Neural cell (in vitro differentiated cells): ENCODE data around the gene PPCDC. TPM values are rescaled to one million over a fixed set of nuclear protein-coding genes. Genes with fewer than 3 reads are reported as not detected.

Source experiments
- H2AFZ ChIP-seq: fragments of 200-600, 300-800 bp; sonication (generic), shearing (Covaris generic); 2 replicates; pipeline ENCODE4 v1.6.0; 2014; ENCODE audit warnings: low read depth, mild to moderate bottlenecking, antibody characterized with exemption, low read length, moderate library complexity
- H3F3A ChIP-seq: fragments of 200-600 bp; shearing (Covaris generic); 2 replicates; pipeline ENCODE4 v1.6.1; 2016; ENCODE audit warnings: mild to moderate bottlenecking, moderate library complexity, mixed read lengths, antibody characterized with exemption, low read length; ENCODE audit not compliant: insufficient read depth, poor library complexity, severe bottlenecking
- H3K27ac ChIP-seq: fragments of 200-600, 300-800 bp; sonication (generic), shearing (Covaris generic); 2 replicates; pipeline ENCODE4 v1.5.1; 2014; ENCODE audit warnings: mild to moderate bottlenecking, low read length, moderate library complexity
- H3K27me3 ChIP-seq: fragments of 300-800, 200-600 bp; sonication (generic), shearing (Covaris generic); 2 replicates; pipeline ENCODE4 v1.6.0; 2014; ENCODE audit warnings: mild to moderate bottlenecking, low read depth, low read length, moderate library complexity; ENCODE audit not compliant: insufficient read depth
- H3K36me3 ChIP-seq: fragments of 300-800, 200-600 bp; sonication (generic), shearing (Covaris generic); 2 replicates; pipeline ENCODE4 v1.5.1; 2014; ENCODE audit warnings: mild to moderate bottlenecking, antibody characterized with exemption, low read length, moderate library complexity; ENCODE audit not compliant: insufficient read depth
- H3K4me2 ChIP-seq: fragments of 300-800, 200-600 bp; sonication (generic), shearing (Covaris generic); 2 replicates; pipeline ENCODE4 v1.6.0; 2014; ENCODE audit warnings: mild to moderate bottlenecking, low read length
- H3K4me3 ChIP-seq: fragments of 300-800, 200-600 bp; sonication (generic), shearing (Covaris generic); 2 replicates; pipeline ENCODE4 v1.5.1; 2014; ENCODE audit warnings: mild to moderate bottlenecking, low read length, moderate library complexity
- H3K79me2 ChIP-seq: fragments of 200-600 bp; shearing (Covaris generic); replicated peaks from 2 replicates; pipeline ENCODE4 v1.6.0; 2014; ENCODE audit warnings: mild to moderate bottlenecking, low read length, moderate library complexity; ENCODE audit not compliant: insufficient read depth
- H3K9ac ChIP-seq: fragments of 300-800, 200-600 bp; sonication (generic), shearing (Covaris generic); 2 replicates; pipeline ENCODE4 v1.6.1; 2016; ENCODE audit warnings: mild to moderate bottlenecking, low read length, mixed read lengths
- H3K9me2 ChIP-seq: fragments of 200-600 bp; shearing (Covaris generic); 2 replicates; pipeline ENCODE4 v1.6.1; 2016; ENCODE audit warnings: mild to moderate bottlenecking, low read length, mixed read lengths; ENCODE audit not compliant: insufficient read depth
- H3K9me3 ChIP-seq: fragments of 200-600, 300-800 bp; sonication (generic), shearing (Covaris generic); 2 replicates; pipeline ENCODE4 v1.6.1; 2016; ENCODE audit warnings: mild to moderate bottlenecking, mixed run types, low read length, moderate library complexity, mixed read lengths
- H4K20me1 ChIP-seq: fragments of 200-600 bp; shearing (Covaris generic); 2 replicates; pipeline ENCODE4 v1.6.1; 2016; ENCODE audit warnings: mild to moderate bottlenecking, mixed run types; ENCODE audit not compliant: insufficient read depth
- EP300 ChIP-seq: fragments of 450-650 bp; conservative IDR thresholded peaks from 2 replicates; pipeline ENCODE4 v1.6.1; 2014; ENCODE audit warnings: antibody characterized with exemption, mild to moderate bottlenecking, moderate library complexity; ENCODE audit not compliant: poor library complexity, severe bottlenecking
- EZH2 ChIP-seq: fragments of 200-600, 300-800 bp; shearing (Covaris generic), sonication (generic); IDR thresholded peaks from 2 replicates; pipeline ENCODE4 v1.6.1; 2014; ENCODE audit warnings: antibody characterized with exemption, low read length, borderline replicate concordance, mild to moderate bottlenecking; ENCODE audit not compliant: insufficient read depth, poor library complexity, severe bottlenecking
- MXI1 ChIP-seq: fragments of 450-650 bp; conservative IDR thresholded peaks from 2 replicates; pipeline ENCODE4 v1.6.1; 2014; ENCODE audit warnings: antibody characterized with exemption, mild to moderate bottlenecking; ENCODE audit not compliant: poor library complexity, severe bottlenecking
- POLR2AphosphoS5 ChIP-seq: IDR thresholded peaks from 2 replicates; pipeline ENCODE4 v1.6.1; 2012
- RAD21 ChIP-seq: fragments of 450-650 bp; conservative IDR thresholded peaks from 2 replicates; pipeline ENCODE4 v1.6.1; 2014; ENCODE audit warnings: antibody characterized with exemption, mild to moderate bottlenecking, moderate library complexity
- REST ChIP-seq: IDR thresholded peaks from 2 replicates; pipeline ENCODE4 v1.6.1; 2012; ENCODE audit warnings: borderline replicate concordance
- SMC3 ChIP-seq: fragments of 450-650 bp; conservative IDR thresholded peaks from 2 replicates; pipeline ENCODE4 v1.6.1; 2014; ENCODE audit warnings: antibody characterized with exemption, mild to moderate bottlenecking, moderate library complexity; ENCODE audit not compliant: poor library complexity
- TAF1 ChIP-seq: IDR thresholded peaks from 2 replicates; pipeline ENCODE4 v1.6.1; 2012; ENCODE audit warnings: low read depth
- polyA plus RNA-seq: library from polyadenylated mRNA; depleted of rRNA; stranded (reverse); fragments of >200 nt; gene quantifications from 2 replicates; pipeline ENCODE4 v1.2.3, GENCODE V29; 2014
- TF ChIP-seq, protein P1 (sequence below): fragments of 450-650 bp; IDR thresholded peaks from 2 replicates; pipeline ENCODE4 v1.5.1; 2014; ENCODE audit warnings: antibody characterized with exemption, mild to moderate bottlenecking, moderate library complexity; ENCODE audit not compliant: poor library complexity, severe bottlenecking

PPCDC gene
- polyA plus RNA-seq, 1 donor from 2014 or later = 13.6 TPM

DNA sequence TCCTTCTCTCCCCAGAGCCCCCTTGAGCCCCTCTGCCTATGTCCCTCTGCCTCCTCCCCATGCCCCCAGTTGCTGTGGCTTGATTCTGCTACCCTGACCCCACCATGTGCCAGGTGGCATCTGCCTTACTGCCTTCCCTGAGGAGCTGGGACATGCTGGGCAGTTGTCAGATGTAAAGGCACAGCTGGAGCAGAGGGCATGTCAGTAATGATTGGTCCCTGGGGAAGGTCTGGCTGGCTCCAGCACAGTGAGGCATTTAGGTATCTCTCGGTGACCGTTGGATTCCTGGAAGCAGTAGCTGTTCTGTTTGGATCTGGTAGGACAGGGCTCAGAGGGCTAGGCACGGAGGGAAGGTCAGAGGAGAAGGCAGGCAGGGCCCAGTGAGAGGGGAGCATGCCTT lies 3.5 kb upstream of the PPCDC start:
- H3K9me3 ChIP-seq = no peaks in the 10 kb centered on the region
- H3K9me2 ChIP-seq = no peaks in the 10 kb centered on the region
- no peak overlapping the region for H3K4me2 ChIP-seq
- H3F3A ChIP-seq = no peaks in the 10 kb centered on the region
- H3K4me3 ChIP-seq = no peak overlapping the region
- H3K9ac ChIP-seq = no peak overlapping the region
- no peaks in the 10 kb centered on the region for H3K27me3 ChIP-seq
- no peaks in the 10 kb centered on the region for H4K20me1 ChIP-seq
- no peak overlapping the region for H2AFZ ChIP-seq
- H3K27ac ChIP-seq = no peak overlapping the region
- H3K79me2 ChIP-seq = peaks cover 4% of the 10 kb centered on the region
- TF ChIP-seq EZH2 = no peak
- TF ChIP-seq POLR2AphosphoS5 = no peak
- TF ChIP-seq REST = no peak
- TF ChIP-seq EP300 = no peak
- TF ChIP-seq TAF1 = no peak
- no peak for TF ChIP-seq RAD21
- TF ChIP-seq, protein P1, sequence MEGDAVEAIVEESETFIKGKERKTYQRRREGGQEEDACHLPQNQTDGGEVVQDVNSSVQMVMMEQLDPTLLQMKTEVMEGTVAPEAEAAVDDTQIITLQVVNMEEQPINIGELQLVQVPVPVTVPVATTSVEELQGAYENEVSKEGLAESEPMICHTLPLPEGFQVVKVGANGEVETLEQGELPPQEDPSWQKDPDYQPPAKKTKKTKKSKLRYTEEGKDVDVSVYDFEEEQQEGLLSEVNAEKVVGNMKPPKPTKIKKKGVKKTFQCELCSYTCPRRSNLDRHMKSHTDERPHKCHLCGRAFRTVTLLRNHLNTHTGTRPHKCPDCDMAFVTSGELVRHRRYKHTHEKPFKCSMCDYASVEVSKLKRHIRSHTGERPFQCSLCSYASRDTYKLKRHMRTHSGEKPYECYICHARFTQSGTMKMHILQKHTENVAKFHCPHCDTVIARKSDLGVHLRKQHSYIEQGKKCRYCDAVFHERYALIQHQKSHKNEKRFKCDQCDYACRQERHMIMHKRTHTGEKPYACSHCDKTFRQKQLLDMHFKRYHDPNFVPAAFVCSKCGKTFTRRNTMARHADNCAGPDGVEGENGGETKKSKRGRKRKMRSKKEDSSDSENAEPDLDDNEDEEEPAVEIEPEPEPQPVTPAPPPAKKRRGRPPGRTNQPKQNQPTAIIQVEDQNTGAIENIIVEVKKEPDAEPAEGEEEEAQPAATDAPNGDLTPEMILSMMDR = no peak
- no peak for TF ChIP-seq SMC3
- no peak for TF ChIP-seq MXI1
- no peaks in the 10 kb centered on the region for H3K36me3 ChIP-seq

DNA sequence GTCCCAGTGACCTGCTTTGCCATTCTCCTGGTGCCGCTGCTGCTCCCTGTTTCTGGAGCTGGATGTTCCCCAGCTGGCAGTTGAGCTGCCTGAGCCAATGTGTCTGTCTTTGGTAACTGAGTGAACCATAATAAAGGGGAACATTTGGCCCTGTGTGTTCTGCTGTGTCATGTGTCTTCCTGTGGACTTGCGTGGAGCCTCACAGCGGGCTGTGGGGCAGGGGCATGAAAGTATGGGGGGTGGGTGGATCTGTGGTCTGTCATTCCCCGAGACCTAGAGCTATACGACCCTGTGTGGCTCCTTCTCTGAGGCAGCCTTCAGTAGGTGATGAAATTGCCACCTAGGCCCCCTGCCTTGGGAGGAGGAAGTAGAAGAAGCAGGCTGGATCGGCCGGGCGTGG lies 2.0 kb upstream of the PPCDC start:
- H3K9me3 ChIP-seq = no peaks in the 10 kb centered on the region
- no peak overlapping the region for H3K9ac ChIP-seq
- no peaks in the 10 kb centered on the region for H4K20me1 ChIP-seq
- H3K27me3 ChIP-seq = no peaks in the 10 kb centered on the region
- H3K36me3 ChIP-seq = no peaks in the 10 kb centered on the region
- no peak overlapping the region for H3K4me2 ChIP-seq
- H3K79me2 ChIP-seq = peaks cover 4% of the 10 kb centered on the region
- no peaks in the 10 kb centered on the region for H3K9me2 ChIP-seq
- no peak overlapping the region for H2AFZ ChIP-seq
- no peak overlapping the region for H3K27ac ChIP-seq
- no peak overlapping the region for H3K4me3 ChIP-seq
- no peaks in the 10 kb centered on the region for H3F3A ChIP-seq
- no peak for TF ChIP-seq SMC3
- TF ChIP-seq MXI1 = no peak
- TF ChIP-seq RAD21 = no peak

DNA sequence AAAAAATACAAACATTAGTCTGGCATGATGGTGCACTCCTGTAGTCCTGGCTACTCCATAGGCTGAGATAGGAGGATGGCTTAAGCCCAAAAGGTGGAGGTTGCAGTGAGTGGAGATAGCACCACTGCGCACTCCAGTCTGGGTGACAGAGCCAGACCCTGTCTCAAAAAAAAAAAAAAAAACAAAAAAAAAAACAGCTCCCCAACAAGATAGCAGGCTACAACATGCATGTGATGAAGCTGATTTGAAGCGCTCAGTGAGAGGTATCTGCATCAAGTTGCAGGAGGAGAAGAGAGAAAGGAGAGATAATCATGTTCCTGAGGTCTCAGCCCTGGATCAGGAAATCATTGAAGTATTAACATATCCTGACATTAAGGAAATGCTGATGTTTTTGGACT lies 608 bp upstream of the PPCDC start:
- Histone ChIP-seq H3K36me3 (no peaks in the 10 kb centered on the region), H3K27me3 (no peaks in the 10 kb centered on the region), H3K79me2 (peaks cover 4% of the 10 kb centered on the region), H3K9me3 (no peaks in the 10 kb centered on the region), H3K4me3 (no peak overlapping the region), H3K9ac (peak overlapping the region; percentile 74), H3K9me2 (no peaks in the 10 kb centered on the region), H2AFZ (no peak overlapping the region), H3K4me2 (no peak overlapping the region), H4K20me1 (no peaks in the 10 kb centered on the region), H3F3A (no peaks in the 10 kb centered on the region), H3K27ac (peak overlapping the region; percentile 26)
- no peak for TF ChIP-seq MXI1
- no peak for TF ChIP-seq EZH2
- TF ChIP-seq POLR2AphosphoS5 = no peak
- TF ChIP-seq TAF1 = no peak
- TF ChIP-seq RAD21 = no peak
